Gastroesophageal sphincter (tissue), 3 donors: ENCODE measurements around the gene SETD1A.

Experiments used
- EP300 ChIP-seq: sonication (generic); formaldehyde crosslinking; IDR thresholded peaks from one replicate; pipeline ENCODE4 v1.6.1; 2017; ENCODE audit warnings: antibody characterized with exemption, mild to moderate bottlenecking
- TF ChIP-seq, protein P1 (sequence below), 4 experiments: fragments of 200-600 bp in 2 of 4; fragments of 450-650 bp in 2 of 4; sonication (generic) in 1 of 4; IDR thresholded peaks; one replicate each; pipeline ENCODE4 v1.5.1; 2017 to 2019; ENCODE audit warnings: antibody characterized with exemption in 4 of 4, mild to moderate bottlenecking in 2 of 4, moderate library complexity in 2 of 4

DNA sequence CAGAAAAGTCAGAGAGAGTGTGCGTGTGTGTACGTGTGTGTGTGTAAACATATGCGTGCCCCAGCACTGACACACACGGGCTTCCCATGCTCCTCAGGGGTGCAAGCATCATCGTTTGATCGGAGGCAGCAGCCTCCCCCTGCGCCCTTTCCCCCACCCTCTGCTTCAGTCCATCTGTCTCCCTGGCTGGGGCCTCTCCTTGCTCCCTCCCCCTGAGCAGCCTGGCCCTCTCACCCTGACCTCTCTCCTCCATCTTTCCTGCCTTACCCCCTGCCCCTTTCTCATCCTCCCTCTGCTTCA, 48.5 kb downstream of the SETD1A start:
- TF ChIP-seq, protein P1, sequence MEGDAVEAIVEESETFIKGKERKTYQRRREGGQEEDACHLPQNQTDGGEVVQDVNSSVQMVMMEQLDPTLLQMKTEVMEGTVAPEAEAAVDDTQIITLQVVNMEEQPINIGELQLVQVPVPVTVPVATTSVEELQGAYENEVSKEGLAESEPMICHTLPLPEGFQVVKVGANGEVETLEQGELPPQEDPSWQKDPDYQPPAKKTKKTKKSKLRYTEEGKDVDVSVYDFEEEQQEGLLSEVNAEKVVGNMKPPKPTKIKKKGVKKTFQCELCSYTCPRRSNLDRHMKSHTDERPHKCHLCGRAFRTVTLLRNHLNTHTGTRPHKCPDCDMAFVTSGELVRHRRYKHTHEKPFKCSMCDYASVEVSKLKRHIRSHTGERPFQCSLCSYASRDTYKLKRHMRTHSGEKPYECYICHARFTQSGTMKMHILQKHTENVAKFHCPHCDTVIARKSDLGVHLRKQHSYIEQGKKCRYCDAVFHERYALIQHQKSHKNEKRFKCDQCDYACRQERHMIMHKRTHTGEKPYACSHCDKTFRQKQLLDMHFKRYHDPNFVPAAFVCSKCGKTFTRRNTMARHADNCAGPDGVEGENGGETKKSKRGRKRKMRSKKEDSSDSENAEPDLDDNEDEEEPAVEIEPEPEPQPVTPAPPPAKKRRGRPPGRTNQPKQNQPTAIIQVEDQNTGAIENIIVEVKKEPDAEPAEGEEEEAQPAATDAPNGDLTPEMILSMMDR (IDR thresholded peaks at IDR 0.05), result no peak
- no peak for TF ChIP-seq EP300
